ENCODE measurements around the gene MYT1.

MYT1 gene

DNA sequence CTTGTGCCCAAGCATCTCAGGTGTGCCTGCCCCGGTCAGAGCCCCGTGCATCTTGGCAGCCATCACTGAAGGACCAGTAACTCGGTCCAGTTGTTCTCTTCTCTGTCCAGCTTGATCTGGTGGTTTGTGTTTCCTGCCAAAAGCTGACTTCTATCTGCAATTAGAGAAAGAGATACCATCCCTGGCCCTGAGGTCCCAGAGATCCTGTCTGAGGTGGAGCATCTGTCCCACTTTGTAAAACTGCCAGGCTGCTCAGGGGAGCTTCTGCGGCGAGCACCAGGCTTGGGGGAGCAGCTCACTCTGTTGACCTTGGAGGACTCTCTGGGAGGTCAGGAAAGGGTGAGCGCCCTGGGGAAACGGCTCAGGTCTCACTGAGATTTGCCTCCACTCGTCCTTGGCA is 35.1 kb downstream of the MYT1 start:
- no peak for DNase-seq (ENCODE audit: low read depth)
- no peak overlapping the region for H3K4me3 ChIP-seq (ENCODE audit: control insufficient read depth, low read depth, low read length)
- TF ChIP-seq, protein P1, sequence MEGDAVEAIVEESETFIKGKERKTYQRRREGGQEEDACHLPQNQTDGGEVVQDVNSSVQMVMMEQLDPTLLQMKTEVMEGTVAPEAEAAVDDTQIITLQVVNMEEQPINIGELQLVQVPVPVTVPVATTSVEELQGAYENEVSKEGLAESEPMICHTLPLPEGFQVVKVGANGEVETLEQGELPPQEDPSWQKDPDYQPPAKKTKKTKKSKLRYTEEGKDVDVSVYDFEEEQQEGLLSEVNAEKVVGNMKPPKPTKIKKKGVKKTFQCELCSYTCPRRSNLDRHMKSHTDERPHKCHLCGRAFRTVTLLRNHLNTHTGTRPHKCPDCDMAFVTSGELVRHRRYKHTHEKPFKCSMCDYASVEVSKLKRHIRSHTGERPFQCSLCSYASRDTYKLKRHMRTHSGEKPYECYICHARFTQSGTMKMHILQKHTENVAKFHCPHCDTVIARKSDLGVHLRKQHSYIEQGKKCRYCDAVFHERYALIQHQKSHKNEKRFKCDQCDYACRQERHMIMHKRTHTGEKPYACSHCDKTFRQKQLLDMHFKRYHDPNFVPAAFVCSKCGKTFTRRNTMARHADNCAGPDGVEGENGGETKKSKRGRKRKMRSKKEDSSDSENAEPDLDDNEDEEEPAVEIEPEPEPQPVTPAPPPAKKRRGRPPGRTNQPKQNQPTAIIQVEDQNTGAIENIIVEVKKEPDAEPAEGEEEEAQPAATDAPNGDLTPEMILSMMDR (conservative IDR thresholded peaks at IDR 0.05; ENCODE audit: control insufficient read depth, insufficient read depth, low read depth, low read length), result no peak

- no peak overlapping the region for H3K4me3 ChIP-seq (ENCODE audit: control insufficient read depth, low read depth, low read length)
- TF ChIP-seq, protein P1 (conservative IDR thresholded peaks at IDR 0.05; ENCODE audit: control insufficient read depth, insufficient read depth, low read depth, low read length), result no peak
- no peak for DNase-seq (ENCODE audit: low read depth)
These were observed 36.5 kb downstream of the MYT1 start for GRCh38 chr20:64200740-64201139.

GRCh38 chr20:64201653-64202052 is 37.4 kb downstream of the MYT1 start:
- TF ChIP-seq, protein P1 (conservative IDR thresholded peaks at IDR 0.05; ENCODE audit: control insufficient read depth, insufficient read depth, low read depth, low read length), result no peak
- no peak overlapping the region for H3K4me3 ChIP-seq (ENCODE audit: control insufficient read depth, low read depth, low read length)
- no peak for DNase-seq (ENCODE audit: low read depth)

- no peak overlapping the region for H3K4me3 ChIP-seq (ENCODE audit: control insufficient read depth, low read depth, low read length)
- DNase-seq (ENCODE audit: low read depth), result no peak
- TF ChIP-seq, protein P1 (conservative IDR thresholded peaks at IDR 0.05; ENCODE audit: control insufficient read depth, insufficient read depth, low read depth, low read length), result no peak
These were observed 39.0 kb downstream of the MYT1 start for GRCh38 chr20:64203037-64203777.

DNA sequence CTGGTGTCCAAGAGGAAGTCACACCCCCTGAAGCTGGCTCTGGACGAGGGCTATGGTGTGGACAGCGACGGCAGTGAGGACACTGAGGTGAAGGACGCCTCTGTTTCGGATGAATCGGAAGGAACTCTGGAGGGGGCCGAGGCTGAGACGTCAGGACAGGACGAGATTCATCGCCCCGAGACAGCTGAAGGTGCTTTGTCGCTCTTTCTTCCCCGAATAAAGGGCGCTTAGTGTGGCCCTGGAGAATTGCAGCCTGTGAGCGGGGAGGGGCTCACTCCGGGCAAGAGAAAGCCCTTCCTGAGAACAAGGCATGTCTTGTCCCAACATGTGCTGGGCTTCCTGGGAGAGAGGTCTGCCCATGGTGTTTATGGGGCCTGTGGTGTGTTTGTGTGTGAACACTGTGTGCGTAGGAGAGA is 41.4 kb downstream of the MYT1 start:
- TF ChIP-seq, protein P1 (conservative IDR thresholded peaks at IDR 0.05; ENCODE audit: control insufficient read depth, insufficient read depth, low read depth, low read length), result no peak
- no peak overlapping the region for H3K4me3 ChIP-seq (ENCODE audit: control insufficient read depth, low read depth, low read length)
- no peak for DNase-seq (ENCODE audit: low read depth)

DNA sequence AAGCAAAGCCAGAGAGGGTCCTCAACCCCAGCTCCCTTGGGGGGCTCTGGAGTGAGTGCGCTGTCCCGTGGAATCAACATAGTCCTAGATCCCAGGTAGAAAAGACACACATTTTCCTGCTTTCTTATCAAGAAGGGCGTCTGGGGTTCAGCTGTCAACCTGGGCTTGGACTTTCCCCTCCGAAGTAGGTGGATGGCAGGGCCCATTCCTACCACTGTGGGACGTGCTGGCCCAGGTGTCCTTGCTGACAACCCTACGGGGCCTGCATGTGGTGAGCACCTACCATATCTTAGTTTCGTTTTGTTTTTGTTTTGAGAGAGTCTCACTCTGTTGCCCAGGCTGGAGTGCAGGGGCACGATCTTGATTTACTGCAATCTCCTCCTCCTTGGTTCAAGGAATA is 42.4 kb downstream of the MYT1 start:
- no peak for DNase-seq (ENCODE audit: low read depth)
- TF ChIP-seq, protein P1 (conservative IDR thresholded peaks at IDR 0.05; ENCODE audit: control insufficient read depth, insufficient read depth, low read depth, low read length), result no peak
- H3K4me3 ChIP-seq (ENCODE audit: control insufficient read depth, low read depth, low read length), result no peak overlapping the region

Data from fibroblast of mammary gland (primary cell).